PC-9 (cell line): Measurements from ENCODE around the gene NR6A1.

Experiments
- CTCF ChIP-seq: fragments of 200-600 bp; sonication (generic); conservative IDR thresholded peaks from 2 replicates; pipeline ENCODE4 v1.6.1; 2017; ENCODE audit warnings: mixed run types, antibody characterized with exemption, mild to moderate bottlenecking, moderate library complexity
- EZH2 ChIP-seq: fragments of 200-600 bp; sonication (generic); IDR thresholded peaks from 2 replicates; pipeline ENCODE4 v1.8.0; 2017; ENCODE audit warnings: antibody characterized with exemption, low read depth

GRCh38 chr9:124639637-124640036 lies 131.5 kb downstream of the NR6A1 start:
- TF ChIP-seq CTCF (no peak), EZH2 (no peak)
